HG03039 (cell line): ENCODE results near the gene CDH18.

Experiments used
- ATAC-seq: cut with Tn5 transposase; IDR thresholded peaks from one replicate; pipeline ENCODE4 v1.9.1; 2021; ENCODE audit warnings: mild to moderate bottlenecking, moderate library complexity; ENCODE audit not compliant: unreplicated experiment

The CDH18 gene

DNA sequence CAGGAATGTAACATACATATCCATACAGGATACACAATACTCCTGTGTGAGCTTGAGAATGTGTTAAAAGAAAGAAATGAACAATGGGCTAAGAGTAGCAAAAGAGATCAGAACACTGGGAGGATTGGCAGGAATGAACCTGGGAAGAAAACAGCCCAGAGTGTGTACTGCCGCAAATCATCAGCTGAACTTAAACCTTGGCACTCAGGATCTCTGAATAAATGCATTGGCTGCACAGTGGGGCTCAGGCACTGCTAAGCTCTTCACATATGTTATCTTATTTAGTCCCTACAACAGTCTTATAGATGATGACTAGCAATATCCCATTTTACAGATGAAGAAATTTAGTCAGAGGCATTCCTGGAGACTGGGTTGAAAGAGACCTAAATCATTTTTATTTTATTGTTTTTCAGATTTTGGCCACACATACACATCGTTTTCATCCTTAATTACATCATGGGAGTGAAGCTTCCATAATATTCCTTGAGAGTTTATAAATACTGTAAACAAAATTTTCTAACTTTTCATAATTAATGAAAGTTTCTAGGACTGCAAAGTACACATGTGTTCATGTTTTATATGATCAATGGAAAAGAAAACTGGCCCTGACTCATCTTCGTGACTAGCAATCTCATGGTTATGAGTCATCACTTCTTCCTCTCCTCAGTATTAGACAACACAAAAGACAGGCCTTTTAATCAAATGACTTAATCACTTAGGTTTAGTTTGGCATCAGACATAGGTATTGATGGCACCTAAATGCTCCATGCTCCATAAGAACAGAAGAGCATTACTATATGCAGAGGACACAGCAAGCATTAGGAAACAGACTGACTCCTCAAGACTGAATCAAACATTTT lies 59.2 kb downstream of the CDH18 start:
- no peak for ATAC-seq

DNA sequence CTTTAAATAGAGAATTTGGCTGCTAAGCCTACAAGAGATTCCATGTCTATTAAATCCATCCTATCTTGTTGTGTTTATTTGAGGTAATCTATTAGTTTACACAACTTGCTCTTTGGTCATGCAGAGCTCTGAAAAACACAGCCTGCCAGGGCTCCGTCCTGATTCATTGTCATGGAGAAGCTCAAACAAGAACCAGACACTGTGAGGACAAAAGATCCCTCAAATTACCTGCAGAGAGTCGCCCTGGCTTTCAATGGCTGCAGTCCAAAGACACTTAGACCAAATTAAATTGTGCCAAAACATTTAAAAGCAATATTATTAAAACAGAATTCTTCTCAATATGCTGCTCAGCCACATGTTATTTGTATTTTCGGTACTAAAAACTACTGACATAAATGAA lies 60.1 kb downstream of the CDH18 start:
- no peak for ATAC-seq

DNA sequence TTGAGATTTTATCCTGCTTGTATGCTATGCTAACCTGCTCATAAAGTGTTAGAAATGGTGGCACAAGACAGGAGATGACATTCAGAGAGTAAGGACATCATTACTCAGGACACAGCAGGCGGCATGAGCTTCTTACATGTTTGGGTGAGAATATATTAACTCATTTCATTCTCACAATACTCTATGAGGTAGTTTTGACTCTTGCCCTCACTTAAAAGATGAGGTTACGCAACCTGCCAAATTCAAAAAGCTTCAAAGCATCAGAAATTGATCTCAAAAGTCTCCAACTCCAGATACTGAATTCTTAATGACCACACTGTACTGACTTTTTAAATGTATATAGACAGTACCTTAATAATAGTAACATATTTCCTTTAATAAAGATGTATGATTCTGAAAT lies 60.8 kb downstream of the CDH18 start:
- ATAC-seq: no peak

DNA sequence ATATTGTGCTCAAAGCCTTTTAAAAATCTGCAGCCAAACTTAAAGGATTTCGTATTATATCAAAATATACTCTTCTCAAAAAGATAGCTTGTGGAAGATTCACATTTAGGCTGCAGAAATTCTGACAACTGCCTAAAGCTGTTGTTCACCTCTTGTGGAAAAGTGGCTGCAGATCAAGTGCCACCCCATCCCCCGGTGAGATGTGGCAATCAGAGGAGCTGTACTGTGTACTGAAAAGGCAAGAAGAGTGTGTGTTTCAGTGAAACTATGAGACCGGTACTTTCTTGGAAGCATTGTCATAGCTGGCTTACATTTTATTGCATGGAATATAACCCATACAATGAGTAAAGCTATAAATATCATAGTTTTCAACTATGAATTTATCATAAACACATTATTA lies 64.3 kb downstream of the CDH18 start:
- no peak for ATAC-seq

DNA sequence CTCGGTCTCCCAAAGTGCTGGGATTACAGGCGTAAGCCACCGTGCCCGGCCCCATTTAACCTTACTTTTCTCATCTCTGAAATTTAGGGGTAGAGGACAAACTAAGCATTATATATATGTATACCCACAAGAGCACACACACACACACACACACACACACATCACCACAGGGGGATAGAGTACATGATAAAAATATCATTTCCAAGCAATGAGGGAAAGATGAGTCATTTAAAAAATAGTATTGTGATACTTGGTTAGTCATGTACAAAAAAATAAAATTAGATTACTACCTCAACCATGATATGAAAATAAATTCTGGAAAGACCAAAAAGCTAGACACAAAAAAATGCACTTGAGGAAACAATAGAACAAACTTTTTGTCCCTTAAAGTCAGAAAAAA lies 67.2 kb downstream of the CDH18 start:
- ATAC-seq: no peak

DNA sequence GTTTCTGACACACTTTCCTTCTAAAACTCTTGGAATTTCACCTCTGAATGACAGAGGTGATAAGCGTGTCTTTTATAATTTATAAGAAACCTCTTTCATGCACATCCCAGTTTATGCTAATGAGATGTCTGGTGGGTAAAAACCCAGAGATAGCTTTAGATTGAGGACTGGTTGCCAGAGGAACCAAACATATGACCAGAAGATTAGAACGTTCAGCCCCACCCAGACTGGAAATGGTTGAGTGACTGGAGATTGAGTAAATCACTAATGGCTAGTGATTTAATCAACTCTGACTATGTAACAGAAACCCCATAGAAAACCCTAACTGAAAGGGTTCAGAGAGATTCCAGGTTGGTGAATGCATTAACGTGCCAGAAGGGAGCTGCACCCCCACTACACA lies 69.2 kb downstream of the CDH18 start:
- no peak for ATAC-seq

DNA sequence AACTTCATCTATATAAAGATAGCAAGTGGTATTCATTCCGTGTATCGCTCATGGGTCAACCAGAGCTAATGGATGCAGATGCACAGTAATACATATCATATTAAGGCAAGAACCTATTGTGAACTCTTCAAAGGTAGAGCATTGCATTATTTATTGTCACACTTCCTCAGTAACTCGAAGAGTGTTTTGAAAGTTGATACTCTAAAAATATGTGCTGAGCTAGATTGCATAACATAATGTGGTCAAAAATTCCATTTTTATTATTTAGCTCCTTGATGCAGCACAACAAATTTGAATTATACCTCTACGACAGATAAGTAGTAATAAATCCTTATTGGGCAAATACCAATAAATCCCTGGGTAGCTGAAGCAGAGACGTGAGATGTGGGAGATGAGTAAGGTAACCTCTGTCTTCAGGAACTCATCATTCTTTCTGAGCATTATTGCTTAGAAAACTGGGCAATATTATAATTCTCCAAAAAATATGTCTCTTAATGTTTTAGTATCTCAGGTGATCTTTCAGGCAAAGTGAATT lies 70.3 kb downstream of the CDH18 start:
- ATAC-seq: no peak

DNA sequence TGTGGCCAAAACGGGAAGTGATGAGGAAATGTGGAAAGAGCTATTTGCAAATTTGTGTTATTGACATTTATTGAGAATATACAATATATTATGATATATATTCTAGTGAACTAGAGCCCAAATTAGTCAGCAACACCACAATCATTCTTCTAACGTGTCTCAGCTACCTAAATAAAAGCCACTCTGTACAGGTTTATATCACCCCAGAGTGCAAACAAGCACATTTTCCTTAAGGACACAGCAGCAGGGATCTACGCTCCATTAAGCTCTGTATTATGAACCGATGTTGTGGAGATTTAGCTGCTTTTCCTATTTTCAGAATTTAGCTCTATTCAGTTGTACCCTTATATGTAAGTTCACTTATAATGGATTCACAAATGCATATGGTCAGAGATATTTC lies 77.9 kb downstream of the CDH18 start:
- ATAC-seq: no peak

DNA sequence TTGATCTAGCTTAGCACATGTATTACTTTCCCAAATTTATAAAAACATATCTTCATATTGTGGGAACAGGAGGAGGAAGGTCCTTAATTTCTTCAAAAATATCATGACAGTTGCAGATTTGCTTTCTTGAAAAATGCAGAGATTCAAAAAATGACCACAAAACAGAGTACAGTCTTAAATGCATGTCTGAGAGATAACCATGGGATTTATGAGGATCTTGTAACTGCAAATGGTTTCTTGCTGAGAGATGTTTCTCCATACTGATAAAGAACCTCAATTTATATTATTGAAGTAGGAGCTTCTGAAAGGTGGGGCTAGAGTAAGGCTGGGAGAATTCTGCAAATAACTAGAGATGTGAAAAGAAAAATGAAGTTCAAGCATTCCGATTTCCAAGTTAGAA lies 83.2 kb downstream of the CDH18 start:
- no peak for ATAC-seq

DNA sequence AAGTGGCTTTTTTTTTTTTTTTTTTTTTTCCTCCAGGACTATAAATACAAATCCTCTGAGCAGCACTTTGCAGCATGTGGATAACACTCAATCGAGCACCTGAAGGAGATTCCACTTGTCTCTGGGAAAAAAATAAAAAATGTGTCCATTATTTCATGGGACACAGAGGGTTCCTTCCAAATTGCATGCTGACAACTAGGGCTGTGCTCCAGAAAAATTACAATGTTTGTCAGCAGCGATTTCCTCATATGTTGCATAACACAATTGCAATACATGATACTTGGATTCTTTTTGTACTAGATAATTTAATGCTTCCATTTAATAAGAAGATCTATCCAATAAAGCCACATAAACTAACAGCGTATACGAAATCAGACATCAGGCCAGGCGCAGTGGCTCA lies 84.4 kb downstream of the CDH18 start:
- no peak for ATAC-seq

DNA sequence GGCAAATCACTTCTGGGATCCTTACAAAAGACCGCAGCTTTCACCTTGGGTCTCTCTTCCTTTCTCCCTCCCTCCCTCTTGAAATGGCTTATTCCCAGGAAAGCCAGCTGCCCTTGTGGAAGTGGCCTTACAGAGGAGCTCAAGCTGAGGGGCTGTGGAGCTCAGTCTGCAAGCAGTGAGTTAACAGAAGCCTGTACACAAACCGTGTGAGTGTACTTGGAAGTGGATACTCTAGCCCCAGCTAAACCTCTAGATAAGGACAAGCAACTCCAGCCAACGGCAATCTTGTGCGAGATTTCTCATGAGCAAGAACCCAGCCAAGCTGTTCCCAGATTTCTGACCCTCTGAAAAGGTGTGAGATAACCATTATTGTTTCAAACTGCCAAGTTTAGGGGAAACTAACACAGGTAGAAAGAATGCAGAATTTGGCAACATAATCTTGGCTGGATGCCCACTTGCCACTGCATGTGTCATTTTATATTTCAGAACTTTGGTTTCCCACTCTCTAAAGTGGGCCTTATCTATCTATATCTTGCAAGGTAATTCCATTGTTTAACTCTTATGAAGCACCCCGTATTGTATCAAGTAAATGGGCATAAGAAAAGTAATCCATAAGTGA lies 85.6 kb downstream of the CDH18 start:
- ATAC-seq: no peak

DNA sequence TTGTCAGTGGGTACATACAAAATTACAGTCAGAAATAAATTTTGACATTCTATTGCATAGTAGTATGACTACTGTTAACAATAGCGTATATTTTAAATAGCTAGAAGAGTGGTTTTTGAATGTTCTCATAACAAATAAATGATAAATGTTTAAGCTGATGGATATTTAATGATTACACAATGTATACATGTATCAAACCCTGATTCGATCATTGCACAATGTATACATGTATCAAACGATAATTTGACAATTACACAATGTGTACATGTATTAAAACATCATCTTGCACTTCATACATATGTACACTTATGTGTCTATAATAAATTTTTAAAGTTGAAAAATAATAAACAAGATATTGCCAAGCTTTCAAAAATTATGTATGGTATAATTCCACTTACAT lies 87.7 kb downstream of the CDH18 start:
- ATAC-seq: no peak

DNA sequence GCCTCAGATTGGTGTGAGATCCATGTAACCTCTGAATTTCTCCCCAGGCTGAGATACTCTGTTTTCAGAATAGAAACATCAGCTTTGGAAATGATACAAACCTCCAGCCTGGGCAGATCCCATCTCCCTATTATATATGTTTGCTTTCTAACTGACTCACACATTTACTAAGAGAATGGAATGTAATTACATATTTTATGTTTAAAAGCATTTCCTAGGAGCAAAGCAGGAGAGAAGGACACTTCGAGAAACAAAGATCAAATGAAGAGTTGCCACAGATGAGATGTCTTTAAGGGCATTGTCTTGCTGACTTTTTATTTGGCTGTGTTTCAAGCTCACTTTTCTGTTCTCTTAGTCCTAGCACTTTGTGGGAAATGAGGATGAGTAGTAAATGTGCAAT lies 96.3 kb downstream of the CDH18 start:
- ATAC-seq: no peak

DNA sequence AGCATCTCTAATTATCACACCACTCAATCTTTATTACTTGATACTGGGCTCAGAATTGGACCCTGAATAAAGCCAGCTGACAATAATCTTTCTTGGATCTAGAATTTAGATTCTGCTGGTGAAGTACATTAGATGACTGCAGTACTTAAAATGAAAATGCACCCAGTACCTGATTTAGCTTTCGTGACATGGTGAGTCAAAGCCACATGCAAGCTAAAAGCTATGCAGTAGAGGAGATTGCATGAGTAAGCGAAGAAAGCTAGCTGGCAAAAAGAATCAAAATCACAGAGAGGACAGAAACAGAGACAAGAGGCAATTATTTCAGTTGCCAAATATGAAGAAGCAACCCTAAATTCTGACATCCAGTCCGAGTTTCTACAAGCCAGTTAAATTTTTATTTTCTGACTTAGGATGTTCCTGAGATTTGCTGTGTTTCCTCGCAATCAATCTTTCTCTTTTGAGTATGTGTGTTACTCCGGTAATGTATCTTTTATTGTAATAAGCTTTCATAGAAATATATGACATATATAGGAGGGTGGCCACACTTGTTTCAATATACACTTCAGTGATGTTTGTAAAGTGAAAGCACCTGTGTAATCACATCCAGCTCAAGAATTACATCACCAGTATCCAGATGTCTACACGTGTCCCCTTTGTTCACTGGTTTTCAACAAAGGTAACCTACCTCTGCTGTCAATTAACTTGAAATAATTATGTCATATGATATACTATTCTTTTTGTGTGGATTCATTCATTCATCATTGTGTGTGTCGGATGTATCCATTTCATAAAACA lies 101.7 kb downstream of the CDH18 start:
- no peak for ATAC-seq

DNA sequence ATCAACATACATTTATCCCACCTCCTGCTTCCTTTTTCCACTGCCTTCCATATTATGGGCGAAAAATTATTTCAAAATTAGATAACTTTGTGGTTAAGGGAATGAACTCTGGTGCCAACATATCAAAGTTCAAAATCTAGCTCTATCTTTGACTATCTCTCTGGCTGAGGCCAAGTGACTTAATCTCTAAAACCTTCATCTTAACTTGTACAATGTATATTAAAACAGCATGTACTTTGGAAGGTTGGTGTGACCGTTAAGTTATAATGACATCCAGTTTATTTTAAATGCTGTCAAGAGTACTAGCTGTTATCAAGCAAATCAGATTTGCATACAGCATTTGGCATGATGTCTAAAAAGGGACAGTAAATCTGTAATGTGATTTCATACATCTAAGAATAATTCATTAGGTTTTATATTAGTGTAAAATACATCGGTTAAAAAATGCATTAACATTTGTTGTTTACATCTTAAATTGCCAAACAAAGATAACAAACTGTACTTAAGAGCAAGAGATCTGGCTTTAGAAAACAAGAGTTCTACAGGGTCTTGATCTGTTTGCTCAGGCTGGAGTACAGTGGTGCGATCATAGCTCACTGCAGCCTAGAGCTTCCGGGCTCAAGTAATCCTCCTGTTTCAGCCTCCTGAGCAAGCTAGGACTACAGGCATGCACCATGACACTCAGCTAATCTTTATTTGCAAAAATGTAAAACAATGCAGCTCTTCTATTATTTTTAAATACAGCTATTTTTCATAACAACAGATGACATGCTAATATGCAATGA lies 102.8 kb downstream of the CDH18 start:
- ATAC-seq: no peak

DNA sequence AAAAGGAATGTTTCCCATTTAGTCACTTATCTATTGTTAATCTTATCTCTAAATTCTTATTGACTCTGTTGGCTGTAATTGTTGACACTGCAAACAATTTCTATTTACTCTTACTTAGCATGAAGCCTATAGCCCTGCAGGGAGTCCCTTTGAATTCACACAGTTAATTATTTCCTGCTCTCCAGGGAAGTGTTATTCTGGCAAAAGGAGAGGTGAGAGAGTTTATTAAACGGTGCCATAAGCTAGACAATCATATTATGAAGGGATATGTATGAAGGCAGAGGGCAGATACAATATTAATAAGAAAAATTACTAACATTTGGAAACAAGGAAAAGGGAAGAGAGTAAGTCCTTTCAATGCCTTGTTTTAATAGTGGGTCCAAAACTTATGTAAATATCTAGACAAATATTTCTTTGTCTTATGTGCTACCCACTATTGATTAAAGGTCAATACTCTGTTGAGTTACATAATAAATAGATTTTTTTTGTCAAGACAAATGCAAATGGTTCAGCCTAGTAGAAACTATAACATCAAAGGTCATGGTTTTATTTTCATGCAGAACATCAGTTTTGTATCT lies 107.1 kb downstream of the CDH18 start:
- no peak for ATAC-seq

DNA sequence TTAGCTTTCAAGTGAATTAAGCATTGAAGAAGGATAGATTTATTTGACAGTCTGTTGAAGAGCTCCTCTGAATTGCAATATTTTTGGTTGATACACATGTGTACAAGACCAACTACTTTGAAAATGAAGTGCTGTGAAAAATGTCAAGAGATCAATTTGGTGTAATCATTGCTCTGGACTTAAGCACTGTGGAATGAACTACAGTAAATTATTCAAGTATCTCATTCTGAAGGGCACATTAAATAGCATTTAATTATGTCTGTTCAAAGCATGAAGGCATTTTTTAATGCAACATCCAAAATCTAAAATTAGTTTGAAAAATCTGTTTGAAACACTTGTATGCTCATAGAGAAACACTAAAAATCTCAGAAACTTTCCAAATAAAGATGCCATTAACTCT lies 107.5 kb downstream of the CDH18 start:
- ATAC-seq: no peak

DNA sequence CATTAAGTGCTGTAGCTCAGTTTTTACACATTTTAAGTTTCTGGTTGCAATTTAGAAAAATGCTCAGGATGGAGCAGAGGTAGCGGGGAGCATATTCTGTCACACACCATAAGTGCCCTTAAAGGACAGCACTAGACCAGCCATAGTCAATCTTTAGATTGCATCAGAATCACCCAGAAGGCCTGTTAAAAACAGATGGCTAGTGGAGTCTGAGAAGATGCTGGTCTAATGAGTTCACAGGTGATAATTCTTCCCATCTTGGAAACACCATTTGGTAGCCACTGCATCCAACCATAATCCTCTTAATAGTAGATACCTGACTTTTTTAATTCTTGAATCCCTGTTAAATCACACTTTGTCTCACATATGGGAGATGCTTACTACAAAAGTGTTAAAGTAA lies 113.2 kb downstream of the CDH18 start:
- ATAC-seq: no peak

DNA sequence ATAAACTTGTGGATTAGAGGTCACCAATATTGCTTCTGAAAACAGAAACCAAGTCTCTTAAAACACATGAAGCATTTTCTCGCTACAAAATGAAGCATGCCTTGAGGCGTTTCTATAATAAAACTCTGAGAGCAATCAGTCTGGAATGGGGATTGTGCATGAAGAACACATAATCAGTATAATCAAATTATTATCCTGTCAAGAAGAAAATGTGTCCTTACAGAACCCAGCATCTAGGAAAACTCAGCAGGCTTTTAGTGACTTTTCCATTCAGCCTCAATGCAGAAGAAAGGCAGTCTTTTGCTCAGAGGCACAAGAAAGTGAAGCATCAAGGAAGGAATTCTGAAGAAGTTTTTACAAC lies 121.9 kb downstream of the CDH18 start:
- no peak for ATAC-seq

DNA sequence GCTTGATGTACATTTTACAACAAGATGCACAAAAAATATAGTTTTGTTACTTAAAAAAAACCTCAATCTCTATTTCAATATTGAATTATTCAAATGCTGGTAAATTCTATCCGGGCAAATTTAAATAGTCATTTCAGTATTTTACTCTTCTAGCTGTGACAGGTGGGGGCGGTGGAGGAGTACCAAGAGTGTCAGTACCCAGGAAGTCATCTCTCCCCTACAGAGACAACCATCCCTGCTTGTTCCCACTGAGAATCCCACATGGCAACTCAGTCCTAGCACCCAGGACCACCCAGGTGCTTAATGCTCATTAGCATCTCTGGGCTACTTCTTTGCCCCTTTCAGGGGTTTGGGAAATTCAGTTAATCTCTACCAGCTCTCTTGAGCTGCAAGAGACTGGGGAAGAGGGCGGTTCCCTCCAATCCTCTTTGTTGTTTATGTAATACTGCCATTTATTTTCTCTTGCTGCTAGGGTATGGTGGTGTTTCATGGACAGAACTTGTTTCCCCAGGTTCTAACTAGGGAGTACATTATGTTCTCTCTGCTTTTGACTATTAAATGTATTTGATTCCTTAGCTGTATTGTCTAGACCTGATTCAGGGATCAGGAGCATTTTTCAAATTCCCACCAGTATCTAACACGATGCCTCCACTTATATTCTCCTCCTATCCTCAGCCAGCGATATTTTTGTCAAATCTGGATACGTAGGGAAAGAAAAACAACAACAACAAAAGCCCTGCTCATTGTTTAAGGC lies 122.5 kb downstream of the CDH18 start:
- ATAC-seq: no peak
